Thyroid gland (tissue), 4 donors: ENCODE measurements around the gene IL11. TPM values are rescaled to one million over a fixed set of nuclear protein-coding genes. Genes with fewer than 3 reads are reported as not detected.

ENCODE experiments used
- DNase-seq, 2 donors: peaks; one replicate each; pipeline ENCODE4 v3.0.0-alpha.2; 2019
- H3K27ac ChIP-seq, 3 donors: fragments of 200-600 bp; sonication (generic); 1 replicate in 2 of 3; 2 replicates in 1 of 3; pipeline ENCODE4 v1.5.1; 2016 to 2019; ENCODE audit warnings: mild to moderate bottlenecking in 1 of 3, moderate library complexity in 1 of 3
- H3K27me3 ChIP-seq: fragments of 200-600 bp; sonication (generic); one replicate; pipeline ENCODE4 v1.5.1; 2019
- H3K36me3 ChIP-seq, 2 donors: fragments of 200-600 bp; sonication (generic); one replicate each; pipeline ENCODE4 v1.5.1; 2016 to 2019
- H3K4me1 ChIP-seq, 2 donors: fragments of 200-600 bp; sonication (generic); one replicate each; pipeline ENCODE4 v1.5.1; 2017 to 2019
- H3K4me3 ChIP-seq, 3 donors: fragments of 200-600 bp; sonication (generic); replicated peaks in 1 of 3; 1 replicate in 2 of 3; 2 replicates in 1 of 3; pipeline ENCODE4 v1.5.1; 2016; ENCODE audit warnings: mild to moderate bottlenecking in 1 of 3
- H3K9me3 ChIP-seq: fragments of 200-600 bp; sonication (generic); one replicate; pipeline ENCODE4 v1.5.1; 2017
- CTCF ChIP-seq, 6 experiments: fragments of 200-600 bp in 3 of 6; fragments of 450-650 bp in 3 of 6; sonication (generic) in 3 of 6; IDR thresholded peaks; one replicate each; pipeline ENCODE4 v1.5.1; 2016 to 2019; ENCODE audit warnings: antibody characterized with exemption in 6 of 6, mild to moderate bottlenecking in 2 of 6, inconsistent platforms in 1 of 6, moderate library complexity in 1 of 6
- POLR2A ChIP-seq, 2 donors: fragments of 450-650 bp; IDR thresholded peaks; one replicate each; pipeline ENCODE4 v1.6.1; 2017; ENCODE audit warnings: antibody characterized with exemption in 2 of 2, mild to moderate bottlenecking in 2 of 2, moderate library complexity in 1 of 2
- WGBS, 2 donors: methylation state at CpG; one replicate each; pipeline ENCODE4 v1.1.5; 2017; 5-methylcytosine and 5-hydroxymethylcytosine counted together
- intact Hi-C: fragments of 100-400 bp; cut with DNase I; formaldehyde crosslinking; loops from one replicate; pipeline ENCODE4 v1.15.1; 2023
- total RNA-seq, 4 donors: library from RNA; depleted of rRNA; stranded (reverse); fragments of >200 nt; gene quantifications; one replicate each; pipeline ENCODE4 v1.2.3, GENCODE V29; 2016

Gene IL11
- total RNA-seq, 4 donors from 2014 or later: not detected

DNA sequence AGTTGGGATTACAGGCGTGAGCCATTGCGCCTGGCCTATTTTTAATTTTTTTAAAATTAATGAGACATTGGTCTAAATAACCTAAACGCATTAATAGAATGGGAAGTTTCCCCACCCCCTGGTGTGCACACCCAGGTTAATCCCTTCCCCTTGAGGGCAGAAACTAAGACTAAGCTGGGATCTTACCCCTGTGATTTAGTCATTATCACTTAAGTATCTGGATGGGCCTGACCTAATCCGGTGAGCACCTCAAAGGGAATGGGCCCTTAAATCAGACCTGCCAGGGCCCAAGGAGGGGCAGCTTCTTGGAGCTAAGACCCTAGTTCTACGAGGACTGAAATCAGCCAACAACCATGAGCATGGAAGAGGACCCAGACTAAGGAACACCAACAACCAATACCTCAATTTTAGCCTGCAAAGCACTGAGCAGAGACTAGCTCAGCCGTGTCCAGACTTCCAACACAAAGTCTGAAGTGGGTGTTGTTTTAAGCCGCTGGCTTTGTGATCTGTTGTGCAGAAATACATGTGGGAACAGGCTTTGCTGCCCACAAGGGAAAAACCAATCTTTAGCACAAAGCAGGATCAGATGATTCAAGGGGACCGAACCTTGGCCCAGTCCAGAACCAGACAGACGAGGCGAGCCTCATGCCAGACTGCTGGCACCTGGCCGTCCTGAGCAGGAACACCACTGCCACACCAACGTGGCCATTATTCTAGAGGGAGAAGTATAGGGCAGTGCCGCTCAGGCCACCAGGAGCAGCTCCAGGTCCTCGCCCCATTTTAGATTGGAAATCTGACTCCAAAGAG, 30.2 kb upstream of the IL11 start:
- peaks cover 4 to 10% of the 10 kb centered on the region in 2 donors for H3K36me3 ChIP-seq
- peak; percentile 68 to 72 for DNase-seq
- no peak overlapping the region for H3K4me3 ChIP-seq
- WGBS, 2 donors: 51 to 80% methylated on average over 11 to 14 of the region's 14 CpGs
- peaks cover 10 to 14% of the 10 kb centered on the region in 2 donors for H3K4me1 ChIP-seq
- peak overlapping the region in 2 of 3 donors; percentile 26 to 33 for H3K27ac ChIP-seq
- TF ChIP-seq CTCF (IDR thresholded peaks at IDR 0.05): no peak
- no peak for TF ChIP-seq POLR2A (IDR thresholded peaks at IDR 0.05)
- intact Hi-C loops: no loop called here
- no peaks in the 10 kb centered on the region for H3K27me3 ChIP-seq
- no peaks in the 10 kb centered on the region for H3K9me3 ChIP-seq

DNA sequence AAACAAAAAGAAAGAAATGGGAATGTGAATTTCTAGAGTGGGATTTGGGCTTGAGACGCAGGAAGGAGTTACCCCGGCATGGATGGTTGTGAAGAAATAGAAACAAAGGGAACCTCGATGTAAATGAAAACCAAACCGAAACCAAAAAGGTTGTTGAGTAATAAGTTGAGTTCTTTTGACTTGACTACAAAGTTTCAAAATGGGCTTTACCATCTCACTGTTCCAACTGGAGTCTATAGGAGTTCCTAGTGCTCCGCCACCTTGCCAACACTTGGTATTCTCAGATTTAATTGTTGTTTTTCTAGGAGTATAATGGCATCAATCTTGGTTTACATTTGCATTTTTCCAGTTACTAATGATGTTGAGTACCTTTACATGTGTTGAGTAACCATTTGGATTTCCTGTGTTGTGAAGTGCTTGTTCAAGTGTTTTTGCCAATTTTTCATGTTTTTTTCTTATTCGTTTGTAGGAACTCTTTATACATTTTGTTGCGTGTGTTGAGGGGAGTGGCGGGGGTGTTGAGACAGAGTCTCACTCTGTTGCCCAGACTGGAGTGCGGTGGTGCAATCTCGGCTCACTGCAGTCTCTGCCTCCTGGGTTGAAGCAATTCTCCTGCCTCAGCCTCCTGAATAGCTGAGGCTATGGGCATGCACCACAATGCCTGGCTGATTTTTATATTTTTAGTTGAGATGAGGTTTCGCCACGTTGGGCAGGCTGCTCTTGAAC, 28.1 kb upstream of the IL11 start:
- no peak overlapping the region for H3K4me3 ChIP-seq
- TF ChIP-seq POLR2A (IDR thresholded peaks at IDR 0.05) (no peak), CTCF (IDR thresholded peaks at IDR 0.05) (no peak)
- WGBS, 2 donors: 87% methylated on average over 10 to 12 of the region's 12 CpGs
- intact Hi-C loops: no loop called here
- H3K36me3 ChIP-seq: peaks cover 4% of the 10 kb centered on the region in 2 donors
- H3K27ac ChIP-seq: no peak overlapping the region
- H3K9me3 ChIP-seq: no peaks in the 10 kb centered on the region
- no peaks in the 10 kb centered on the region for H3K27me3 ChIP-seq
- H3K4me1 ChIP-seq: peaks cover 10 to 14% of the 10 kb centered on the region in 2 donors
- no peak for DNase-seq

- H3K27me3 ChIP-seq: no peaks in the 10 kb centered on the region
- no peak for TF ChIP-seq CTCF (IDR thresholded peaks at IDR 0.05)
- no peak overlapping the region for H3K27ac ChIP-seq
- H3K9me3 ChIP-seq: no peaks in the 10 kb centered on the region
- peaks cover under 1 to 17% of the 10 kb centered on the region in 2 donors for H3K4me1 ChIP-seq
- DNase-seq: no peak
- H3K36me3 ChIP-seq: peaks cover 9 to 14% of the 10 kb centered on the region in 2 donors
- no peak overlapping the region for H3K4me3 ChIP-seq
- intact Hi-C loops: no loop called here
- 68 to 71% methylated on average over 18 of the region's 18 CpGs for WGBS, 2 donors
Measured at GRCh38 chr19:55392820-55393761, 22.8 kb upstream of the IL11 start.

- 79 to 81% methylated on average over 18 of the region's 18 CpGs for WGBS, 2 donors
- Histone ChIP-seq H3K4me1 (peaks cover 12 to 28% of the 10 kb centered on the region in 2 donors), H3K27ac (no peak overlapping the region), H3K9me3 (no peaks in the 10 kb centered on the region), H3K36me3 (peaks cover 18 to 23% of the 10 kb centered on the region in 2 donors), H3K27me3 (no peaks in the 10 kb centered on the region), H3K4me3 (no peak overlapping the region)
- intact Hi-C loops: no loop called here
- TF ChIP-seq POLR2A (IDR thresholded peaks at IDR 0.05) (no peak), CTCF (IDR thresholded peaks at IDR 0.05) (no peak)
- DNase-seq: no peak
Measured at GRCh38 chr19:55391702-55392615, 21.7 kb upstream of the IL11 start.
